ENCODE data around the gene PACS2. TPM values are rescaled to one million over a fixed set of nuclear protein-coding genes. Genes with fewer than 3 reads are reported as not detected.

PACS2 gene
- total RNA-seq, 1 donor from 2014 or later: 34.6 TPM

GRCh38 chr14:105433161-105433605, 118.6 kb downstream of the PACS2 start:
- intact Hi-C loops (cut with micrococcal nuclease): no loop called here

GRCh38 chr14:105436402-105436801, 121.9 kb downstream of the PACS2 start:
- intact Hi-C loops (cut with micrococcal nuclease): no loop called here

DNA sequence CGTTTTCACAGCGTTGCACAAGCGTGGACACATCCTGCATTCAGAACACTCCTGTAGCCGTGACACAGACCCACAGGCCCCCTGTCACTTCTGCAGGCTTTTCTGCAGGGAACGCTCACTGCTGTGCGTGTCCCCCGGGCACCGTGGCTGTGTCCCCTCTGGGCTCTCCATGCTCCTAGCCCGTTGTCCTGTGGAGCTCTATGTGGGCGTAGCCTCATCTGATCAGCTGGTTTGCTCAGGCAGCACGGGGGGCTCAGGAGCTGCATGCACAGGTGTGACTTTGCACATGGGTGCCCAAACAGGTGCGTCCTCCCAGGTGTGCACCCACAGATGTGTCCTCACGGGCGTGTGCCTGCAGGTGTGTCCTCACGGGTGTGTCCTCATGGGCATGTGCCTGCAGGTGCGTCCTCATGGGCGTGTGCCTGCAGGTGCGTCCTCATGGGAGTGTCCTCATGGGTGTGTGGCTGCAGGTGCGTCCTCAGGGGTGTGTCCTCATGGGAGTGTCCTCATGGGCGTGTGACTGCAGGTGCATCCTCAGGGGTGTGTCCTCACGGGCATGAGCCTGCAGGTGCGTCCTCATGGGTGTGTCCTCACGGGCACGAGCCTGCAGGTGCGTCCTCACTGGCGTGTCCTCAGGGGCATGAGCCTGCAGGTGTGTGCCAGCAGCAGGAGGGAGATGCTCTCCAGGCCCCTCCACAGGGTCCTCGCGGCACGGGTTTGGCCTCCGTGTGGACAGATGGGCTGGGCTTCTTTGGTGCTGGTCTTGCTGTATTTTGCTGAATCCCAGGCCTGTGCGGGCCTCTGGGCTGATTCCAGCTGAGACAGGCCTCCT, 122.6 kb downstream of the PACS2 start:
- intact Hi-C loops (cut with micrococcal nuclease): no loop called here

DNA sequence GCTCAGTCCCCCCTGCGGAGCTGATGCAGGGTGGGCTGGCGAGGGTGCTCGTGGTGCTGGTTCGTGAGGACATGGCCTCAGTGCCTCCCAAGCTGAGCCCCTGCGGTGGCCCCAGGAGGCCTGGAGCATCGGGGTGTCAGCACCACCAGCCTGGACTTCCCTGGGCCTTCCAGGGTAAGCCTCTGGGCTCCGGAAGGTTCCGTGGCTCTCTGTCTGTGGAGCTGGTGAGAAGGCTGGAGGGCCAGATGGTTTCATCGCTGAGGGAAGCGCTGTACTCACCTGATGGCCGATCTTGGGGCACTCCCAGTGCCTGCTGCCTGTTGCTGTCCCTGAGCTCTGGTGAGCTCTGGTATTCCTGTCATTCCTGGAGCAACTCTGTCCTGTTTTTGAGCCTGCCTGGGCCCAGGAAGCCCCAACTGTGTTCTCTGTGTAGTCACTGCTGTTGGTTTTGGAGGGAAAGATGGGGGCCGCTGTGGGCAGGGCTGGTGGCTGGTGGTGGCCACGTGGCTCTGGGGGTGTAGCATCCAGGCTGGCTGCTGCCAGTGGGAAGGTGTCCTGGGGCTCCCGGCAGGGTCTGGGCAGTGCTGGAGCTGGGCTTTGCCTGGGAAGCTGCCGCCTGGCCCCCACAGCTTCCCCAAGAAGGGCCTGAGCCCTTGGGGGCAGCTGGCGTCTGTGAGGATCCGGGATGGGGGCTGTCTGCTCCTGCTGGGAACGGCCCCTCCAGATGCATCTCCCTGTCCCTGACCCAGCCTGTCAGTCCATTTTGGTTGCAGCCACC, 123.4 kb downstream of the PACS2 start:
- intact Hi-C loops (cut with micrococcal nuclease): no loop called here

- intact Hi-C loops (cut with micrococcal nuclease): no loop called here
Observed at GRCh38 chr14:105439179-105439578, 124.6 kb downstream of the PACS2 start.

DNA sequence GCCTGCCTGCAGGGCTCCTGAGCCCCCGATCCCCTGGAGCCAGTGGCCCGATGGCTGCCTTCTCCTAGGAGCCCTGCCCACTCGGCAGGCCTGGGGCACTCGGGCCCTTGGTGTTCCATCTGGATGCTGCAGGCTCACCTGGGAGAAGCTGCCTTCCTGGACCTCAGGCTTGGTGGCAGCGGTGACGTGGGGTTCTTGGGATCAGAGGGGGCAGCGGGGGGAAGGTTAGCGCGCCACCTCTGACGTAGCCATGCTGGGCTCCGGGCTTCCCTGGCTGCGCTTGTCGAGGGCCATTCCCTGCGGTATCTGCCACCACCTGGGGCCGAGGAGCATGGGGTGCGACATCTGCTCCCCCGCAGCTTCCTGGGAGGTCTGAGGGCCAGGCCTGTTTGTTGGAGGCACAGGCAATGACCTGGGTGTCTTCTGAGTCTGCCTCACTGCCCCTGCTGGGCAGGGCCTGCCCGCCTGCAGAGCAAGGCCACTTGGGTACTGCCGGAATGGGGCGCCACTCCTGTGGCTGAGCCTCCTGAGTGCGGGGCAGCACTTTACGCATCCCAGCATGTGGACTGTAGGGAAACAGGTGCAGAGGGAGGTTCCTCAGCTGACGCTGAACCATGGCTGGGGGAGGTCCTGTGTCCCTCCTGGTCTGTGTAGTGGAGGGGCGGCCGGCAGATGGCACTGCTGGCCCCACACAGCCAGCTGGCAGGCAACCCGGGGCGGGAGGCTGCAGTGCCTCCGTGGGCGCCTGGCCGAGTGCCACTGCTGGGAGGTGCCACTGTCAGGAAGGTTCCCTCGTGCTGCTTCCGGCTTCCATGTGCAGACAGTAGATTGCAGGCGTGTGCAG, 125.4 kb downstream of the PACS2 start:
- intact Hi-C loops (cut with micrococcal nuclease): no loop called here

DNA sequence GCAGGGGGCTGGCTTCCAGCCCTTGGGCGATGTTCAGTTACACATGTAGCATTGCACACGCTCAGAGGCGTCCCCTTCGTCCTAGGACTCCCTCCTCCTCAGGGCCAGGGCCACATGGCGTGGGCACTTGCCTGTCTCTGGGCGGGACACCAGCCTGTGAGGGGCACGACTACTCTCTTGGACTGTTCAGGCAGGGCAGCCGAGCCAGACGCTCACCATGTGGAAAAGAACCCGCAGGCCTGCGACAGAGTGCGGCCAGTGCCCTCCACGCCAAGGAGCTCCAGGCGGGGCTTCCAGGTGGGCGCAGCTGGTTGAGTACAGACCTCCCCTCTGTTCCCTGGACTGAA, 126.0 kb downstream of the PACS2 start:
- intact Hi-C loops (cut with micrococcal nuclease): no loop called here

GRCh38 chr14:105440992-105441391, 126.4 kb downstream of the PACS2 start:
- intact Hi-C loops (cut with micrococcal nuclease): no loop called here

DNA sequence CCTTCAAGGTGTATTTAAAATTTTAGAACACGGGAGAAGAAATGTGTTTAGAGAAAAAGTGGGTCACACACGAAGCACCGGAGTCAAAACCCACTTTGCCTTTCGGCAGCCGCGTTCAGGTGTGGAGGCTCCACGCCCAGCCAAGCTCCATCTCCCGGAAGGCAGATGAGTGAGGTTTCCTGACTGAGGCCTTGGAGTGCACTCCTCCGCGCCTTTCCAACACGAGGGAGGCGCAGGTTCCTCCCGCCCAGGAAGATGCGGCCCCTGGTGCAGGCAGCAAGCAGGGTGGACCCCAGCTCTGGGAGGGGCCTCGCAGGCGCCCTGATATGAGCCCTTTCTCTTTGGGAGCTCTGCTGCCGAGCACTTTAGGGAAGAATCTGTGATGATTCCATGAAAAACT, 127.6 kb downstream of the PACS2 start:
- intact Hi-C loops (cut with micrococcal nuclease): no loop called here

- intact Hi-C loops (cut with micrococcal nuclease): no loop called here
Observed at GRCh38 chr14:105442834-105443233, 128.3 kb downstream of the PACS2 start.

DNA sequence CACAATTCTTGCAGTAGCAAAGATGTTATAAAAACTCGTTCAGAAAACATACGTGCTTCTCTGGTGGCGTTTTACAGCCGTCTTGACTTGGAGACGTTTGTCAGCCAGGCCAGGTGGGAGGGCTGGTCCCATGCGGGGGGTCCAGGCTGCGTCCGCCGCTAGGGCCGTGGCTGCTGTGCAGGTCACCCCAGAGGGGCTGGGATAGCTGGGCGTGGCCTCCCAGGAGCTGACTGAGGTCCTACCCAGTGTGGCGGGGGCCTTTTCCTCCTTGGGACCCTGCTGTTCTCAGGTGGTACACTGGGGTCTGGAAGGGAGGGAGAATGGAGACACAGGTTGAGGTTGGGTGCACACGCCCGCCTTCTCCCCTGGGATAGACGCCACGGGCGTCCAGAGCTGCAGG, 130.3 kb downstream of the PACS2 start:
- intact Hi-C loops (cut with micrococcal nuclease): no loop called here

- intact Hi-C loops (cut with micrococcal nuclease): no loop called here
Observed at GRCh38 chr14:105445290-105445689, 130.7 kb downstream of the PACS2 start.

DNA sequence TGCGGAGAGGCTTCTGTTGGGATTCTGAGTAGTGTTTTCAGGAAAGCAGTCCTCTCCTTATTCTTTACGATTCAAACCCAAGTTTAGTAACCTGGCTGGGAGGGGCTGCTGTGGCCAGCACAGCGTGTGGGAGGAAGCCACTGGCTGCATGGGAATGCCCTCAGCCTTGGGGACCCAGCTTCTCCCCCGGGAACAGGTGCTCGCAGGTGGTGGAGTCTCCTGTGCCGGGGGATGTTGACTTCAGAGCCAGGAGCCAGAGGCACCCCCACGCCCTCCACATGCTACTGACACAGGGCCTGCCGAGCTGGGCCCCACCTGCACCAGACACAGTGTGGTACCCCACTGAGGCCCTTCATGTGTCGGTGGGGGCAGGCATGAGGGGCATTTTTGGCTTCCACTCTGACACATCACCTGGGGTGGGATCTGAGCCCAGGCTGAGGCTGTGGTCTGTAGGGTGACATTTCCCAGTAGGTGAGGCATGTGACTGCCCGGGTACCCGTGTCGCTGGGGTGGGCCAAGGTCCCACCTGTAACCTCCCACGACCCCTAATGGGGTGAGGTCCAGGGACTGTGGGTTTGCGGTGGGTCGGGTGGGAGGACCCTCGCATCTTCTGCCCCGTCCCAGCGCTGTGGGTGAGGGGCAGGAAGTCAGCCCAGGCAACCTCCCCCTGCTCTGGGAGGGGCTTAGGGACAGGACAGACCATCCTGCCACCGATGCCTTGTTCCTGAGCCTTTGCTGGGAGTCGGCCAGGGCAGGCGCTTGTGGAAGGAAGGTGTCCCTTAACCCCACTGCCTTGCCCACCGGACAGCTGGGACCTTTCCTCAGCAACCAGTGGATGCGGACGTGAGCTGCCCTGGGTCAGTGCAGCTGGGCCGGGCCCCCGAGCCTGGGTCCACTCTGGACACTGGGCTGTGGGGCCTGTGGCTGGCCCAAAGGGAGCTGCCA, 131.6 kb downstream of the PACS2 start:
- intact Hi-C loops (cut with micrococcal nuclease): no loop called here

- intact Hi-C loops (cut with micrococcal nuclease): no loop called here
Observed at GRCh38 chr14:105446971-105447370, 132.4 kb downstream of the PACS2 start.

Other genes with a start within 250 kb of the PACS2 start
- gene GPR132, start 249.3 kb upstream of the PACS2 start, total RNA-seq: 31.8 and 33.0 TPM in 2 replicates
- 2.5 and 3.3 TPM in 2 replicates for gene JAG2, start 146.0 kb upstream of the PACS2 start, total RNA-seq
- 16.4 and 16.7 TPM in 2 replicates for gene NUDT14, start 133.4 kb upstream of the PACS2 start, total RNA-seq
- 41.8 and 42.2 TPM in 2 replicates for gene BTBD6, start 66.2 kb upstream of the PACS2 start, total RNA-seq
- gene BRF1, start 13.7 kb upstream of the PACS2 start, total RNA-seq: 40.6 and 41.7 TPM in 2 replicates
- gene TEX22, start 83.8 kb downstream of the PACS2 start, total RNA-seq: 3.8 and 5.7 TPM in 2 replicates
- gene MTA1, start 105.1 kb downstream of the PACS2 start, total RNA-seq: 129 and 130 TPM in 2 replicates
- gene CRIP2, start 160.1 kb downstream of the PACS2 start, total RNA-seq: 1.5 and 2.1 TPM in 2 replicates
- gene CRIP1, start 172.1 kb downstream of the PACS2 start, total RNA-seq: 545 and 546 TPM in 2 replicates
- gene TEDC1, start 176.5 kb downstream of the PACS2 start, total RNA-seq: 42.6 and 43.1 TPM in 2 replicates
- 4.1 and 4.6 TPM in 2 replicates for gene TMEM121, start 211.8 kb downstream of the PACS2 start, total RNA-seq

All from T-helper 2 cell treated with Interferon-gamma antibody and Interleukin-4, amounts not matched to agents 100 ng/mL and 5 ng/mL, for 36 hours (primary cell).